Ishikawa (cell line): ENCODE data around the gene MUC2.

Experiments
- CEBPB ChIP-seq: IDR thresholded peaks from 2 replicates; pipeline ENCODE4 v1.6.1; 2012
- CREB1 ChIP-seq: IDR thresholded peaks from 2 replicates; pipeline ENCODE4 v1.6.1; 2012; ENCODE audit warnings: low read depth
- EGR1 ChIP-seq: IDR thresholded peaks from 2 replicates; pipeline ENCODE4 v1.6.1; 2012
- EP300 ChIP-seq: IDR thresholded peaks from 2 replicates; pipeline ENCODE4 v1.6.1; 2012; ENCODE audit warnings: borderline replicate concordance
- FOXM1 ChIP-seq: IDR thresholded peaks from 2 replicates; pipeline ENCODE4 v1.6.1; 2012; ENCODE audit warnings: low read depth, borderline replicate concordance
- MAX ChIP-seq: IDR thresholded peaks from 2 replicates; pipeline ENCODE4 v1.6.1; 2012
- NFIC ChIP-seq: IDR thresholded peaks from 2 replicates; pipeline ENCODE4 v1.6.1; 2012
- RAD21 ChIP-seq: IDR thresholded peaks from 2 replicates; pipeline ENCODE4 v1.6.1; 2012; ENCODE audit warnings: low read depth
- REST ChIP-seq: IDR thresholded peaks from 2 replicates; pipeline ENCODE4 v1.6.1; 2012; ENCODE audit warnings: low read depth, mild to moderate bottlenecking
- TAF1 ChIP-seq: IDR thresholded peaks from 2 replicates; pipeline ENCODE4 v1.6.1; 2012; ENCODE audit warnings: low read depth, mild to moderate bottlenecking
- TCF12 ChIP-seq: IDR thresholded peaks from 2 replicates; pipeline ENCODE4 v1.6.1; 2012; ENCODE audit warnings: low read depth
- TEAD4 ChIP-seq: IDR thresholded peaks from 2 replicates; pipeline ENCODE4 v1.6.1; 2012
- USF1 ChIP-seq: IDR thresholded peaks from 2 replicates; pipeline ENCODE4 v1.6.1; 2012
- YY1 ChIP-seq: IDR thresholded peaks from 2 replicates; pipeline ENCODE4 v1.6.1; 2012; ENCODE audit warnings: low read depth
- ZBTB7A ChIP-seq: IDR thresholded peaks from 2 replicates; pipeline ENCODE4 v1.6.1; 2012; ENCODE audit warnings: low read depth

MUC2 gene

GRCh38 chr11:1075341-1075911, 752 bp downstream of the MUC2 start:
- TF ChIP-seq MAX (no peak), CREB1 (no peak), TCF12 (no peak), EGR1 (no peak), CEBPB (no peak), RAD21 (no peak), TAF1 (no peak), YY1 (no peak), USF1 (no peak), ZBTB7A (no peak), TEAD4 (no peak), EP300 (no peak), NFIC (no peak), REST (no peak)

- TF ChIP-seq CEBPB (no peak), USF1 (no peak), ZBTB7A (peak; percentile 81), TCF12 (no peak), TAF1 (no peak), NFIC (no peak), TEAD4 (no peak)
Observed at GRCh38 chr11:1076061-1076665, 1.5 kb downstream of the MUC2 start.

- TF ChIP-seq CREB1, result no peak
- no peak for TF ChIP-seq YY1
- TF ChIP-seq USF1, result no peak
- no peak for TF ChIP-seq ZBTB7A
- no peak for TF ChIP-seq REST
Observed at GRCh38 chr11:1077033-1077416, 2.4 kb downstream of the MUC2 start.

DNA sequence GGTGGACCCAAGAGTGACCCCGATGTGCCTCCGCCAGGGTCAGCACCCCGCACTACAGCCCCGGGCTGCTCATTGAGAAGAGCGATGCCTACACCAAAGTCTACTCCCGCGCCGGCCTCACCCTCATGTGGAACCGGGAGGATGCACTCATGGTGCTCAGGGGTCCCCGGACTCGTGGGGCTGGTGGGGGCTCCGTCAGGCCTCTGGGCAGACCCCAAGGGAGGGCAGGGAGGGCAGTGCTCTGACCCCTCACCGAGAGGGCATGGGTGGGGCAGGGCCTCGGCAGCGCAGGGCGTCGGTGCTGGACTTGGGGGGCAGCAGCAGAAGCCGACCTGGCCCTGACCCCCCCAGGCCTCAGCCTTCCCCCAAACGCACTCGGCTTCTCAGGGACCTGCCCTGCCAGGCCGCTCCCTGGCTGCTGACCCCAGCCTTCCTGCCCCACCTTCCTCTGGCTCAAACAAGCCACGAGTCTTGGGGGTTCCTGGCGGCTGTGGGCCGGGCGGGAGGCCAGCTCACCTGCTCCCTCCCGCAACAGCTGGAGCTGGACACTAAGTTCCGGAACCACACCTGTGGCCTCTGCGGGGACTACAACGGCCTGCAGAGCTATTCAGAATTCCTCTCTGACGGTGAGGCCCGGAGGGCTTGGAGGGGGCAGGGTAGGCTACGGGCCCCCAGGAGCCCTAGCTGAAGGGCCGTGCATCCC, 2.9 kb downstream of the MUC2 start:
- TF ChIP-seq TCF12, result no peak
- no peak for TF ChIP-seq CEBPB
- no peak for TF ChIP-seq RAD21
- TF ChIP-seq EGR1, result no peak
- TF ChIP-seq TAF1, result no peak
- TF ChIP-seq ZBTB7A, result no peak
- no peak for TF ChIP-seq EP300
- no peak for TF ChIP-seq NFIC
- TF ChIP-seq FOXM1, result no peak
- no peak for TF ChIP-seq USF1
- no peak for TF ChIP-seq TEAD4
- no peak for TF ChIP-seq MAX
- TF ChIP-seq YY1, result no peak
- TF ChIP-seq CREB1, result no peak
- no peak for TF ChIP-seq REST
